HG02588 (cell line): Measurements from ENCODE around the gene SSH2.

Experiments used
- ATAC-seq: cut with Tn5 transposase; IDR thresholded peaks from one replicate; pipeline ENCODE4 v1.9.1; 2021; ENCODE audit warnings: mild to moderate bottlenecking, moderate library complexity; ENCODE audit not compliant: unreplicated experiment

Gene SSH2

GRCh38 chr17:29582772-29583171, 347.3 kb downstream of the SSH2 start:
- no peak for ATAC-seq

DNA sequence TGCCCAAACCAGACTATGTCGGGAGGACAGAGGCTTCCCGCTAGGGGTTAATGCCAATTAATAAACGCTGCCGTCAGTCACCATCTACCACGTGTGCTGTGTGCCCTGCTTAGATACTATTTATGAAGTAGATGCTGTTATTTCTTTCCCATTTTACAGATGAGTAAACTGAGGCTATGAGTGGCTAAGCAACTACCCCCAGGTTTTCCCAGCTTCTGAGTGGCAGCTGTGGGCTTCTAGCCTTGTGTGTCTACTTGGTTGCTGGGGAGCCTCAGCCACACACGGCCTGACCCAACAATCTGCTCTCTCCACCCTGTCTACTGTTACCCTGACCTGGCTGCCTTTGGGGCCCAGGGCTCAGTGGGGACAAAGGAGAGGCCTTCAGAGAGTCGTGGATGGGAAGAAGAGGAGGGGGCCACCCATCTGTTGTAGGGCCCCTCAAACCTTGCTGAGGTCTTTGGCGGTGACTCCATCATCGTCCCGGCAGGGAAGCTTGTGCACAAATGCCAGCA, 347.7 kb downstream of the SSH2 start:
- ATAC-seq: no peak

- no peak for ATAC-seq
These were observed 348.3 kb downstream of the SSH2 start for GRCh38 chr17:29581583-29582253.

DNA sequence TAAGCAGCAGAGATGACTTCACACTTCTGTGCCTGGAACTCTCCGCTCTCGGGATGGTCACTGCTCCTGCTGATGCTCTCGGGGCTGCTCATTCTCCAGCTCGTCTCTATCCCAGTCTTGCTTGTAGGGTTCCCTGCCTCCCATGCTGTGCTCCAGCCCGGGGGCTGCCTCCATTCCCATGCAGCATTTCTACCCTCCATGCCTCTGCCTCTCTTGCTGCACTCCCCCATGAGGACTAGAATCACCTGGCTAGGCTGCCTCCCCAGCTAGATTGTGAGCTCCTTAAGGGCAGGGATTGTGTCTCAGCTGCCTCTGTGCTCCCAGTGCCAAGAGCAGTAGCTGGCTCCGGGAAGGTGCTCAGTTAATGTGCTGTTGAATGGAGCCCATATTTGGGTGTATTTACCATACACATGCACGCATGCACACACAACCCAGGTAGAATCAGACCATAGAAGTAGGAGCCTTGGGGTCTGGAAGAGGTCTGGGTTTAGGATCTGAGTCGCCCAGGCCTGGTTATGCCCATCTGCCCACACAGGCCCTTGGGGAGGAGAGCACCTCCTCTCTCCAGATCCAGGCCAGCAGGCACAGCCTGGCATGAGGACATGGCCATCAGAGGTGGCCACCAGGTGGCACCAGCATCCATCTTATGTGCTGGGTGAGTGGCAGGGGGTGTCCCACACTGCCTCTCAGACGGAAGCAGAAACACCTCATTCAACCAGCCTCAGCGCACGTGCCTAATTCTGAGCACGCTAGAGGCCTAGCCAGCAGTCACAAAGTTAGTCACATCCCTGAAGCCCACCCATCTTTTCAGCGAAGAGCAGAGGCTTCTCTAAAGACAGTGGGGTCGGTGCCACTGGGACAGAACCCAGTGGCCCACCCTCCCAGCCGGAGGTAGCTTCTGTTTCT, 349.9 kb downstream of the SSH2 start:
- peak; percentile 78 for ATAC-seq

- no peak for ATAC-seq
These were observed 351.2 kb downstream of the SSH2 start for GRCh38 chr17:29578626-29579485.

DNA sequence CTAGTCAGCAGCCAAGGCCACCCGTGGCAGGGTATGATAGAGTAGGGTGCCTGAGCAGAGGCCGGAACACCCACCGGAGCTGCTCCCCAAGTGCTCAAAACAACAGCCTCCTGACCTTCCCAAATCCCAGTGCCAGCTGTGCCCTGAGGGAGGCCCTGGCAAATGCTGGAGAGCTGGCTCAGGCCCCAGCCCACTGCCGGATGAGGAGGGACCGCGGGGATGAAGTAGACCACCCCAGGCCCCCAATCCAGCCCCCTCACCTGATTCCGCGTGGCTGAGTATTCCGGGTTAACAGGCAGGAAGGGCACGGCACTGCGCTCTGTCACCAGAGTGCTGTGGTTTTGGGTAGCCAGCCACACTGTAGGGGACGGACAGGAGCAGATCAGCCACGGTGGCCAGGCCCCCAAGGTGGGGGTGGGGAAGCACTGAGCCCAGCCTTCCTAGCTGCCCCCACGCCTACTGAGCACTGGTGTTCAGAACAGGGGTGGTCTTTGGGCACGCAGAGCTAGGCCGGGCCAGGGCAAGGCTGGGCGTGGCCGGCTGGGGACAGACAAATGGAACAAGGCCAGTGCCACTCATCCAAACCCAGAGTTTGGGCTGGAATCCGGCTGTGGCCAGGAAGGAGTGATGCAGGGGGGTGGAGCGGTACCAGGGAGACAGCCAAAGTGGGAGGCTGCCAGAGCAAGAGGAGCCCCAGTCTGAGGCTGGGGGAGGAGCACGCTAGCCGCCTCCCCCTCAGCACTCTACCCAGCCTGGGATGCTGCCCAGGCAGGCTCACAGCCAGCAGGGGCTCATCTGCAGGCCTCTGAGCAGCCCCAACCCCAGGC, 352.4 kb downstream of the SSH2 start:
- no peak for ATAC-seq

- ATAC-seq: no peak
These were observed 353.0 kb downstream of the SSH2 start for GRCh38 chr17:29577001-29577370.

DNA sequence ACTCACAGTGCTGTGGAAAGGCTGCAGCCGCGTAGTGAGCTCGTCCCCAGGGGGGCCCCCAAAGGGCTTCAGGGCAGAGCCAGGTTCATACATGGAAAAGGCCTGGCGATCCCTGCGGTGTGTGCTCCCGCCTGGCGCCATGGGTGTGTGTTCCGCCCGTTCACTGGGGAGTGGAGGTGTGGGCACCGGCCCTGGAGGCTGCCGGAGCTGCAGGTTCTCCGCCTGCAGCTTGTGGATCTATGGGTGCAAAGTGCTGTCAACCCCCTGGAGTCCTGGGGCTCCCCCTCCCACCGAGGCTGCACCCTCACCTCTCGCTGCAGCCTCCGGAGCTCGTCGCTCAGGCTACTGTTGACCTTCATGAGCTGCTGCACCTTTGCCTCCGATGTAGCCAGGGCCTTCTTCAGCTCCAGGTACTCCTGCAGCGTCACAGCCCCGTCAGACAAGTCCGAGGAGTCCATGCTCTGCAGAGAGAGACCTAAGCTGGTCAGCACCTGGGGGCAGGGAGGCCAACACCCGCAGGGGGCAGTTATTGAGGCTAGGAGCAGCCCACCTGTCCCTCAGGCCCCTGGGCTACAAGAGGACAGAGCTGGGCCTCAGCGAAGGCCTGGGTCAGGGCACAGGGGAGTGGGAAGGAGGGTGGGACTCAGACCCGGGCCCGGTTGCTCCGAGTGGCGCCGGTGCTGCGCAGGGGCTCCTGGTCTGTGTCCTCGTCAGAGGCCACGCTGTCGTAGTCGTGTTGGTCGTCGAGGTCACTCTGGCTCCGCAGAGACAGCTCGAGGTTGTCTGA, 353.6 kb downstream of the SSH2 start:
- ATAC-seq: no peak
